Fibroblast of peridontal ligament (primary cell): Measurements from ENCODE around the gene PGLYRP4.

Experiments used
- DNase-seq: peaks from one replicate; pipeline ENCODE4 v3.0.0-alpha.2; 2010; ENCODE audit errors: extremely low read depth

PGLYRP4 gene

GRCh38 chr1:153288634-153289275 is 59.9 kb downstream of the PGLYRP4 start:
- DNase-seq, result no peak
